SK-N-SH treated with all-trans-retinoic acid at 6 μM for 48 hours (cell line): ENCODE measurements around the gene PCSK1.

Source experiments
- ATAC-seq: fragments of 200-7000 bp; cut with Tn5 transposase; 3 replicates; pipeline ENCODE4 v1.9.1; 2020; ENCODE audit warnings: mild to moderate bottlenecking, moderate library complexity
- ARNTL ChIP-seq: fragments of 450-650 bp; formaldehyde crosslinking; IDR thresholded peaks from 2 replicates; pipeline ENCODE4 v1.5.0; 2020; ENCODE audit warnings: low read depth, mild to moderate bottlenecking, moderate library complexity, borderline replicate concordance
- BACH2 ChIP-seq: fragments of 250-450 bp; sonication (Bioruptor Pico); IDR thresholded peaks from 2 replicates; pipeline ENCODE4 v1.9.0; 2021; ENCODE audit warnings: mild to moderate bottlenecking, borderline replicate concordance
- CREB5 ChIP-seq: fragments of 250-450 bp; sonication (Bioruptor Pico); IDR thresholded peaks from 2 replicates; pipeline ENCODE4 v1.5.1; 2020; ENCODE audit warnings: low read depth, mild to moderate bottlenecking, moderate library complexity
- CSDC2 ChIP-seq: fragments of 250-450 bp; sonication (Bioruptor Pico); IDR thresholded peaks from 2 replicates; pipeline ENCODE4 v1.5.0; 2020; ENCODE audit warnings: mild to moderate bottlenecking, moderate library complexity
- CSRNP3 ChIP-seq: fragments of 250-450 bp; sonication (Bioruptor Pico); IDR thresholded peaks from 2 replicates; pipeline ENCODE4 v1.5.1; 2021; ENCODE audit warnings: mild to moderate bottlenecking, moderate library complexity
- ESRRG ChIP-seq: fragments of 250-450 bp; sonication (Bioruptor Pico); IDR thresholded peaks from 2 replicates; pipeline ENCODE4 v1.6.1; 2021; ENCODE audit warnings: mild to moderate bottlenecking
- GLIS3 ChIP-seq: fragments of 250-450 bp; sonication (Bioruptor Pico); IDR thresholded peaks from 2 replicates; pipeline ENCODE4 v1.5.0; 2020; ENCODE audit warnings: mild to moderate bottlenecking, moderate library complexity
- ISL1 ChIP-seq: fragments of 250-450 bp; sonication (Bioruptor Pico); IDR thresholded peaks from 2 replicates; pipeline ENCODE4 v2.1.2; 2022; ENCODE audit warnings: mild to moderate bottlenecking, moderate library complexity
- OSR1 ChIP-seq: fragments of 250-450 bp; sonication (Bioruptor Pico); IDR thresholded peaks from 2 replicates; pipeline ENCODE4 v1.8.0; 2022; ENCODE audit warnings: moderate library complexity, mild to moderate bottlenecking, inconsistent platforms
- PATZ1 ChIP-seq: fragments of 250-450 bp; sonication (Bioruptor Pico); IDR thresholded peaks from 2 replicates; pipeline ENCODE4 v1.8.0; 2020; ENCODE audit warnings: mild to moderate bottlenecking, moderate library complexity, borderline replicate concordance
- POU6F1 ChIP-seq: fragments of 250-450 bp; sonication (Bioruptor Pico); IDR thresholded peaks from 2 replicates; pipeline ENCODE4 v1.8.0; 2021; ENCODE audit warnings: low read depth, mild to moderate bottlenecking, moderate library complexity, borderline replicate concordance
- PPARA ChIP-seq: fragments of 250-450 bp; sonication (Bioruptor Pico); IDR thresholded peaks from 2 replicates; pipeline ENCODE4 v1.5.0; 2020; ENCODE audit warnings: mild to moderate bottlenecking, borderline replicate concordance
- RARB ChIP-seq: fragments of 250-450 bp; sonication (Bioruptor Pico); IDR thresholded peaks from 2 replicates; pipeline ENCODE4 v1.8.0; 2021; ENCODE audit warnings: mild to moderate bottlenecking, moderate library complexity
- SNAI2 ChIP-seq: fragments of 250-450 bp; sonication (Bioruptor Pico); IDR thresholded peaks from 2 replicates; pipeline ENCODE4 v1.5.0; 2020; ENCODE audit warnings: mild to moderate bottlenecking, moderate library complexity
- TCF4 ChIP-seq: fragments of 250-450 bp; sonication (Bioruptor Pico); IDR thresholded peaks from 2 replicates; pipeline ENCODE4 v1.8.0; 2021; ENCODE audit warnings: mild to moderate bottlenecking, moderate library complexity, borderline replicate concordance
- TOX ChIP-seq: fragments of 250-450 bp; sonication (Bioruptor Pico); IDR thresholded peaks from 2 replicates; pipeline ENCODE4 v1.8.0; 2021; ENCODE audit warnings: mild to moderate bottlenecking, moderate library complexity, borderline replicate concordance
- TSHZ2 ChIP-seq: fragments of 250-450 bp; sonication (Bioruptor Pico); IDR thresholded peaks from 2 replicates; pipeline ENCODE4 v1.5.0; 2020; ENCODE audit warnings: mild to moderate bottlenecking, moderate library complexity
- ZC3H10 ChIP-seq: fragments of 250-450 bp; sonication (Bioruptor Pico); IDR thresholded peaks from 2 replicates; pipeline ENCODE4 v1.5.1; 2021; ENCODE audit warnings: mild to moderate bottlenecking, moderate library complexity
- ZFP3 ChIP-seq: fragments of 250-450 bp; sonication (Bioruptor Pico); IDR thresholded peaks from 2 replicates; pipeline ENCODE4 v1.5.0; 2020; ENCODE audit warnings: mild to moderate bottlenecking, moderate library complexity
- ZFP30 ChIP-seq: fragments of 450-650 bp; formaldehyde crosslinking; IDR thresholded peaks from 2 replicates; pipeline ENCODE4 v1.5.0; 2022; ENCODE audit warnings: mild to moderate bottlenecking, moderate library complexity
- ZNF565 ChIP-seq: fragments of 450-650 bp; formaldehyde crosslinking; conservative IDR thresholded peaks from 2 replicates; pipeline ENCODE4 v1.5.0; 2020; ENCODE audit warnings: low read depth, mild to moderate bottlenecking, moderate library complexity
- ZNF70 ChIP-seq: fragments of 450-650 bp; formaldehyde crosslinking; IDR thresholded peaks from 2 replicates; pipeline ENCODE4 v1.5.0; 2020; ENCODE audit warnings: mild to moderate bottlenecking, moderate library complexity
- ZNF8 ChIP-seq: fragments of 450-650 bp; formaldehyde crosslinking; IDR thresholded peaks from 2 replicates; pipeline ENCODE4 v1.5.0; 2020; ENCODE audit warnings: mild to moderate bottlenecking, moderate library complexity

The PCSK1 gene

GRCh38 chr5:96408210-96408777 is 24.8 kb downstream of the PCSK1 start:
- ATAC-seq = no peak
- TF ChIP-seq CSDC2 (CRISPR knock-in tag) = no peak
- no peak for TF ChIP-seq OSR1 (CRISPR knock-in tag)
- TF ChIP-seq ESRRG (CRISPR knock-in tag) = no peak
- TF ChIP-seq ZNF8 (CRISPR knock-in tag) = no peak
- TF ChIP-seq POU6F1 (CRISPR knock-in tag) = no peak
- no peak for TF ChIP-seq BACH2
- TF ChIP-seq CREB5 (CRISPR knock-in tag) = no peak
- no peak for TF ChIP-seq ZFP30 (CRISPR knock-in tag)
- no peak for TF ChIP-seq TSHZ2
- no peak for TF ChIP-seq ARNTL (CRISPR knock-in tag)
- TF ChIP-seq ZFP3 (CRISPR knock-in tag) = no peak

GRCh38 chr5:96407436-96407835 is 25.6 kb downstream of the PCSK1 start:
- ATAC-seq = no peak
- no peak for TF ChIP-seq TOX (CRISPR knock-in tag)
- no peak for TF ChIP-seq OSR1 (CRISPR knock-in tag)
- no peak for TF ChIP-seq ZNF565 (CRISPR knock-in tag)
- no peak for TF ChIP-seq GLIS3
- TF ChIP-seq, all 23 proteins: peak for 0

- TF ChIP-seq ZNF70 (no peak), ISL1 (CRISPR knock-in tag) (no peak), CSRNP3 (CRISPR knock-in tag) (no peak), BACH2 (no peak), GLIS3 (no peak), OSR1 (CRISPR knock-in tag) (no peak), RARB (CRISPR knock-in tag) (no peak), PPARA (CRISPR knock-in tag) (no peak), ZFP30 (CRISPR knock-in tag) (no peak), TSHZ2 (no peak), ZNF565 (CRISPR knock-in tag) (no peak), ZC3H10 (CRISPR knock-in tag) (no peak), PATZ1 (CRISPR knock-in tag) (no peak), POU6F1 (CRISPR knock-in tag) (no peak), TCF4 (CRISPR knock-in tag) (no peak), ZFP3 (CRISPR knock-in tag) (no peak), CSDC2 (CRISPR knock-in tag) (no peak), ESRRG (CRISPR knock-in tag) (no peak), ARNTL (CRISPR knock-in tag) (no peak), SNAI2 (no peak)
- ATAC-seq = no peak
Measured at GRCh38 chr5:96404191-96404867, 28.7 kb downstream of the PCSK1 start.
